ENCODE results near the gene CENPO.

CENPO gene

DNA sequence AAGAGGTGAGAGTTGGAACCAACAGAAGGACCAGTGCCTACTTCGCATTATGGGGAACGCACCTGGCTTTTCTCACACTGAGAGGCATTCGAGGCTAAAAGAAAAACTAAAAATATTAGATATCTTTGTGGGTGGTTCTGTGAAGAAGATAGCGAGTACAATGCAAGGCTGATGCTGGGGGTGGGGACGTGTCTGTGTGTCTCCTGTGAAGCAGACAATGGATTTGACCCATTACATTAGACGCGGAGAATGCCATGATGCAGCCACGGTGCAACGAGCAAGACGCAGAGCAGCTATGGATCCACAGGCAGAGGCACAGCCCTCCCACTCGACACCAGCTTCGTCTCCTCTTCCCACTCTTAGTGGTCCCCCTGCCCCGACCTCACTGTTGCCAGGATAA is 65.8 kb downstream of the CENPO start:
- no peaks in the 10 kb centered on the region for H3K4me1 ChIP-seq (ENCODE audit: control insufficient read depth in 1 of 2, insufficient read depth in 1 of 2, low read depth in 1 of 2, low read length in 1 of 2)
- H3K4me3 ChIP-seq (ENCODE audit: low read depth in 1 of 2, low read length in 1 of 2) = no peak overlapping the region
- TF ChIP-seq, protein P1, sequence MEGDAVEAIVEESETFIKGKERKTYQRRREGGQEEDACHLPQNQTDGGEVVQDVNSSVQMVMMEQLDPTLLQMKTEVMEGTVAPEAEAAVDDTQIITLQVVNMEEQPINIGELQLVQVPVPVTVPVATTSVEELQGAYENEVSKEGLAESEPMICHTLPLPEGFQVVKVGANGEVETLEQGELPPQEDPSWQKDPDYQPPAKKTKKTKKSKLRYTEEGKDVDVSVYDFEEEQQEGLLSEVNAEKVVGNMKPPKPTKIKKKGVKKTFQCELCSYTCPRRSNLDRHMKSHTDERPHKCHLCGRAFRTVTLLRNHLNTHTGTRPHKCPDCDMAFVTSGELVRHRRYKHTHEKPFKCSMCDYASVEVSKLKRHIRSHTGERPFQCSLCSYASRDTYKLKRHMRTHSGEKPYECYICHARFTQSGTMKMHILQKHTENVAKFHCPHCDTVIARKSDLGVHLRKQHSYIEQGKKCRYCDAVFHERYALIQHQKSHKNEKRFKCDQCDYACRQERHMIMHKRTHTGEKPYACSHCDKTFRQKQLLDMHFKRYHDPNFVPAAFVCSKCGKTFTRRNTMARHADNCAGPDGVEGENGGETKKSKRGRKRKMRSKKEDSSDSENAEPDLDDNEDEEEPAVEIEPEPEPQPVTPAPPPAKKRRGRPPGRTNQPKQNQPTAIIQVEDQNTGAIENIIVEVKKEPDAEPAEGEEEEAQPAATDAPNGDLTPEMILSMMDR (IDR thresholded peaks at IDR 0.05) = no peak

GRCh38 chr2:24859968-24860600 is 66.9 kb downstream of the CENPO start:
- H3K4me1 ChIP-seq (ENCODE audit: control insufficient read depth in 1 of 2, insufficient read depth in 1 of 2, low read depth in 1 of 2, low read length in 1 of 2) = no peaks in the 10 kb centered on the region
- H3K36me3 ChIP-seq = no peaks in the 10 kb centered on the region
- TF ChIP-seq, protein P1 (IDR thresholded peaks at IDR 0.05) = no peak
- no peaks in the 10 kb centered on the region for H3K27me3 ChIP-seq
- H3K9me3 ChIP-seq = no peaks in the 10 kb centered on the region
- no peak overlapping the region for H3K27ac ChIP-seq
- no peak overlapping the region for H3K4me3 ChIP-seq (ENCODE audit: low read depth in 1 of 2, low read length in 1 of 2)

More for the DNA sequence above, 65.8 kb downstream of the CENPO start:
- Histone ChIP-seq H3K9me3 (no peaks in the 10 kb centered on the region), H3K36me3 (no peaks in the 10 kb centered on the region), H3K27me3 (no peaks in the 10 kb centered on the region), H3K27ac (no peak overlapping the region)

- H3K27me3 ChIP-seq = no peaks in the 10 kb centered on the region
- H3K4me1 ChIP-seq (ENCODE audit: control insufficient read depth in 1 of 2, insufficient read depth in 1 of 2, low read depth in 1 of 2, low read length in 1 of 2) = no peaks in the 10 kb centered on the region
- H3K4me3 ChIP-seq (ENCODE audit: low read depth in 1 of 2, low read length in 1 of 2) = no peak overlapping the region
- H3K9me3 ChIP-seq = no peaks in the 10 kb centered on the region
- no peak overlapping the region for H3K27ac ChIP-seq
- TF ChIP-seq, protein P1 (IDR thresholded peaks at IDR 0.05) = no peak
- no peaks in the 10 kb centered on the region for H3K36me3 ChIP-seq
These were observed 67.4 kb downstream of the CENPO start for GRCh38 chr2:24860631-24861030.

- Histone ChIP-seq H3K27me3 (no peaks in the 10 kb centered on the region), H3K27ac (no peak overlapping the region), H3K9me3 (no peaks in the 10 kb centered on the region), H3K4me1 (ENCODE audit: control insufficient read depth in 1 of 2, insufficient read depth in 1 of 2, low read depth in 1 of 2, low read length in 1 of 2) (no peaks in the 10 kb centered on the region), H3K4me3 (ENCODE audit: low read depth in 1 of 2, low read length in 1 of 2) (no peak overlapping the region), H3K36me3 (no peaks in the 10 kb centered on the region)
- TF ChIP-seq, protein P1 (IDR thresholded peaks at IDR 0.05) = no peak
These were observed 68.3 kb downstream of the CENPO start for GRCh38 chr2:24861500-24861899.

- TF ChIP-seq, protein P1 (IDR thresholded peaks at IDR 0.05) = no peak
- H3K4me3 ChIP-seq (ENCODE audit: low read depth in 1 of 2, low read length in 1 of 2) = no peak overlapping the region
- no peaks in the 10 kb centered on the region for H3K9me3 ChIP-seq
- H3K36me3 ChIP-seq = no peaks in the 10 kb centered on the region
- no peaks in the 10 kb centered on the region for H3K27me3 ChIP-seq
- H3K27ac ChIP-seq = no peak overlapping the region
- peaks cover 0 to 9% of the 10 kb centered on the region in 2 experiments for H3K4me1 ChIP-seq (ENCODE audit: control insufficient read depth in 1 of 2, insufficient read depth in 1 of 2, low read depth in 1 of 2, low read length in 1 of 2)
These were observed 70.4 kb downstream of the CENPO start for GRCh38 chr2:24863641-24864040.
